Middle frontal gyrus (tissue), 1 donor: ENCODE data around the gene GALNT14.

ENCODE experiments used
- DNase-seq: peaks from one replicate; pipeline ENCODE4 v3.0.0-alpha.2; 2015; ENCODE audit warnings: low spot score; ENCODE audit errors: extremely low spot score

Gene GALNT14

GRCh38 chr2:30900381-30900780 is 237.9 kb downstream of the GALNT14 start:
- DNase-seq, result no peak

- DNase-seq, result no peak
Measured at GRCh38 chr2:30899516-30900054, 238.7 kb downstream of the GALNT14 start.

GRCh38 chr2:30897539-30897938 is 240.7 kb downstream of the GALNT14 start:
- DNase-seq, result no peak

GRCh38 chr2:30894498-30895119 is 243.6 kb downstream of the GALNT14 start:
- no peak for DNase-seq

GRCh38 chr2:30888852-30889409 is 249.3 kb downstream of the GALNT14 start:
- DNase-seq, result no peak

- DNase-seq, result no peak
Measured at GRCh38 chr2:30886080-30886479, 252.2 kb downstream of the GALNT14 start.

- no peak for DNase-seq
Measured at GRCh38 chr2:30883822-30884221, 254.4 kb downstream of the GALNT14 start.

- DNase-seq, result no peak
Measured at GRCh38 chr2:30883184-30883583, 255.1 kb downstream of the GALNT14 start.

GRCh38 chr2:30880516-30880915 is 257.7 kb downstream of the GALNT14 start:
- DNase-seq, result no peak

- DNase-seq, result no peak
Measured at GRCh38 chr2:30877833-30878232, 260.4 kb downstream of the GALNT14 start.

GRCh38 chr2:30872797-30873196 is 265.4 kb downstream of the GALNT14 start:
- no peak for DNase-seq

GRCh38 chr2:30871980-30872789 is 266.1 kb downstream of the GALNT14 start:
- no peak for DNase-seq

- DNase-seq, result no peak
Measured at GRCh38 chr2:30871440-30871839, 266.8 kb downstream of the GALNT14 start.

GRCh38 chr2:30869988-30870387 is 268.3 kb downstream of the GALNT14 start:
- DNase-seq, result no peak

- no peak for DNase-seq
Measured at GRCh38 chr2:30867385-30867784, 270.9 kb downstream of the GALNT14 start.

- no peak for DNase-seq
Measured at GRCh38 chr2:30866974-30867373, 271.3 kb downstream of the GALNT14 start.

GRCh38 chr2:30865892-30866681 is 272.2 kb downstream of the GALNT14 start:
- DNase-seq, result no peak

- no peak for DNase-seq
Measured at GRCh38 chr2:30865243-30865642, 273.0 kb downstream of the GALNT14 start.

GRCh38 chr2:30862054-30862651 is 276.1 kb downstream of the GALNT14 start:
- DNase-seq, result no peak

GRCh38 chr2:30860726-30861125 is 277.5 kb downstream of the GALNT14 start:
- no peak for DNase-seq
